ENCODE results near the gene KRTAP10-5.
"Not testable (repeated sequence)": the region's sequence is repeated elsewhere in the genome, so short reads cannot be mapped to it uniquely, and the experiment has no call there.

The KRTAP10-5 gene

DNA sequence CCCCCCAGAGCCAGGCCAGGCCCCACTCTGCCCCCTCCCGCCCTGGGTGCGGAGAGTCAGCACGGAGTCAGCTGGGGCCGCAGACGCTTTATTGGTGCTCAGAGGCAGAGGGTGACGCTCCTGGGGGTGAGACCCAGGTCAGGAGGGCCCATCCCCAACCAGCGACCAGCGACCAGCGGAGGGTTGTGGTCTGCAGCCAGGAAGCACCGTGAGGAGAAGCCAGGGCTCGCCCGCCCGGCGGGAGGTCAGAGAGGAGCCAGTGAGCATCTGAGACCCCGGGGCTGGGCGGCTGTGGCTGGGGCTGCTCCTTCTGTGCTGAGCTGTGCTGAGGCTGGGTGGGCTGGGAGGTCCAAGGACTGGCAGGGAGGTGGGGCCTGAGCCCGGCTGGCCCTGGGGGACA, 30.1 kb downstream of the KRTAP10-5 start:
- not testable (repeated sequence) for DNase-seq (ENCODE audit: low read depth, low spot score)

DNA sequence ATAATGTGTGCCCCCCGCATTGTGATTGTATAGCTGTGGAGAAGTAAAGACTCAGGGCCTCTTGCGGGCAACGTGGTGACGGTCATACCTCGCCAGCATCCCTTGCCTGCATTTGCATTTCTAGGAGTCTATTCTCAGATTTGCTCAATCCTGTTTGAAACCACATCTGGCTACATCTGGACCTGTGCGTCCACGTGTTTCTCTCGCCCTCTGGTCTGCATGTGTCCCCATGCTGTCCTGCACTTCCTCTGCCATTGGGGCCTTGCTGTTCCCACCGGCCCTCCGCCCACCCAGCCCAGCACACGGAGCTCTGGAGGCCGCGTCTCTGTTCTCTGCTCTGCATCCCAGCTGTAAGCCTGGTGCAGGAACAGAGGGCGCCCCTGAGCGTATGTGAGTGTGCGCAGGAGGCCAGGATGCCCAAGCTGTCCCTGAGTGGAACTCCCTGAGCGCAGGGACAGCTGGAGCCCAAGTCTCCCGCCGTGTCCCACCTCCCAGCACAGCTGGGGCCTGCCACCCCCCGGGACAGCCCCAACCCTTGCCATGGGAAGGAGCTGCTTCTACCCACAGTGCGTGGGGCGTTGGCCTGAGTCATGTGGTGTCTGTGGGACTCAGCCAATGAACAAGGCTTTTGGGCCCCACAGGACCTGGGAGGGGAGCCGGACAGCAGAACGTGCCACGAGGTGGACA, 30.7 kb downstream of the KRTAP10-5 start:
- DNase-seq (ENCODE audit: low read depth, low spot score): no peak

DNA sequence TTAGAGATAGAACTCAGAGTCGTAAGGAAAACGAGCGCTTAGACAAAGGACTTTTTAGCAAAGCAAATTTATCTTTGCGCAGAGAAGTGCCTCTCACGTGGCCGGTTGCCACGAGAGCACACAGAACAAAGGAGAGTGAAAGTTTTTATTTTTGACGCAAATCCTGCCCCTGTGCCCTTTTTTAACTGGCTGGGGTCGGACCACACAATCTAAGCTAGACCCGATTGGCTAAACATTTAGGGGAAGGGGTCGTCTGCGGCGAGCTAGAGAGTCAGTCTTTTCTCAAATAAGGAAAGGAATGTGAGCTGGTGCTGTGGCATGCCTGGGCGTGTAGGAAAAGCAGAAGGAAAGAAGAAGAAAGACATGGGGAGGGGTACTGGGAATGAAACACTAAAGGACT, 31.5 kb downstream of the KRTAP10-5 start:
- DNase-seq (ENCODE audit: low read depth, low spot score): no peak

DNA sequence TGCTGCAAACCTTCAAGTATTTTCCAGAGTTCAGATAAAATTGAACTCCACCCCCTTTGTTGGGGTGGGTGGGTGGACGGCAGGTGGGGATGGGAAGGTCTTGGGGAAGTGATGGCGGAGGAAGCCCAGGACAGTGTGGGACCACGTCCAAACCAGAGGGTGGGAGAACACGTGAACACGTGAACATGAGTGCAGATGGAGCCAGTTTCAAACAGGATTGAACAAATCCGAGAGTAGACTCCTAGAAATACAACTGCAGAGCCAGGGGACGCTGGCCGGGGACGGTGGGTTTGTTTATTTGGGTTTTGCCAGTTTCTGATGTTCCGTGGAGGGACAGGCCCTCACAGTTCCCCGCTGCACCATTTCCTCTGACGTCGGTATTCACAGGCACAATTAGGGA, 32.0 kb downstream of the KRTAP10-5 start:
- no peak for DNase-seq (ENCODE audit: low read depth, low spot score)

DNA sequence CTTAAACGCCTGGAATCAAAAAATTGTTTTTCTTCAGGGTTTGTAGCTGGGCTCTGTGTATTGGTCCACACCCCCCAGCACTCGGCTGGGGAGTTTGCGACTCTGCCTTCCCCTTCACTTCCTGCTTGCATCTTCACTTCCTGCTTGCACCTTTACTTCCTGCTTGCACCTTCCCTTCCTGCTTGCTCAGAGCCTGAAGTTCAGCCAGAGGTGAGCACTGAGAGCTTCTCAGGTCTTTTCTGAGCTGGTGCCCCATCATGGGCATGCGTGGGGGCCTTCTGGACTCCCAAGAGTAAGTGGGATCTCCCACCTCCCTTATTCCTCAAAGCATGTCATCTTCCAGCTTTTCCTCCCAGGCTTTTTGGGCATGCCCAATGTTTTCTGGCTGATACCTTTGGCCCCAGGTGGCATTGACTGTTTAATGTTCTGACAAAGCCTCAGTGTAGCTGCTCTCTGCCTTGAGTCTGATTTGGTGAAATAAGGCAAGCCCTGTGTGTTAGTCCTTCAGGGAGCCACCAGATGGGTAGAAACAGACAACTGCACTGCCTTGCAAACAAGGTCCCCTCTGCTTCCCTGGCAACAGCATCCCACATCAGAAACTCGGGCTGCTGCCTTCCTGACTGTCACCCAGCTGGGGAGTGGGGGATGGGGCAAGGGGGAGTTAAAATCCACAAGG, 32.6 kb downstream of the KRTAP10-5 start:
- no peak for DNase-seq (ENCODE audit: low read depth, low spot score)

DNA sequence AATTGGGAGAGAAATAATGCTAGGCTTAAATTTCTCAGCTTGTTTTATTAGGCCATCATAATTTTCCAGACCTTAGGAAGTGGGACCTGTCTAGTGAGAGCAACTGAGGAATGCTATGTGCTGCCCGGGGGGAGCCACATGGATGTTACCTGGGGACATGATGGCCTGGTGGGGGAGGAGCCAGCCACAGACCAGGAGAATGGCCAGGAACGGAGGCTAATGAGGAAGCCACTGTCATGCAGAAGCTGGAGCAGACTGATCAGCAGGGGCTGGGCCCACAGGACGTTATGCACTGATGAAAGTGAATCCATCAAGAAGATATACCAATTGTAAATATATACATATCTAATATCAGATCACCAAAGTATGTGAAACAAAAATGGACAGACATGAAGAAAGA, 35.8 kb downstream of the KRTAP10-5 start:
- DNase-seq (ENCODE audit: low read depth, low spot score): no peak

DNA sequence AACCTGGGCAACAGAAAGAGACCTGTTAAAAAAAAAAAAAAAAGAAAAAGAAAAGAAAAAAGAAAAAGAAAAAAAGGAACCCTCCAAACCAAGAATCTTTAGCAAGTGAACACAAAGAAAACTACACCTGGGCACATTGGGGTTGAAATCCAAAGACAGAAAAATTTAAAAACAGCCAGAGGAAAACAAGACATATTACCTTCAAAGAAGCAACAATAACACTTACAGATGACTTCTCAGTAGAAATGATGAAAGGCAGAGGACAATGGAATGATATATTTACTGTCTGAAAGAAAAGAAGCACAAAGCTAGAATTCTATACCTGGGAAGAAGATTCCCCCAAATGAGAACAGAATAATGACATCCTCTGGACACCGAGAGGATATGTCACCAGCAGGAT, 37.7 kb downstream of the KRTAP10-5 start:
- no peak for DNase-seq (ENCODE audit: low read depth, low spot score)

DNA sequence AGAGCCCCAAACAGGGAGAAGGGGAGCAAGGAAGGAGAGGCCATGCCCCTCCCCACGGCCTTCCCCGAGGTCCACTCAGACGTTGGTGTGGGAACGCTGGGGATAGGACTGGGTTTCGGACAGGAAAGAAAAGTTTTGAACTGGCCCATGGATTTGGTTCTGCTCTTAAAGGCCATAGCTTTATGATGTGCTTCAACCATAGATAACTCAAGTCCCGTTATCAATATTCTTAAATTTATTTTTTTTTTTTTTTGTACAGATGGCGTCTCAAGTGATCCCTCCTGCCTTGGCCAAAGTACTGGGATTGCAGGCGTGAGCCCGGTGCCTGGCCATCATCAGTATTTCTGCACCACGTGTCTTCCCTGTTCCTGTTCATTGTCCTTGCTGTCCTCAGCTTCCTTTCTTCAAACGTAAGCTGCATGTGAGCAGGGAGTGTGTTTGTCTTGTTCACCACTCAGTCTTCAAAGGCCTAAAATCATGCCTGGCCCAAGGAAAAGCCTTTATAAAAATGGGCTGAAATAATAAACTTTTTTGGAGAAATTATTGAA, 39.6 kb downstream of the KRTAP10-5 start:
- DNase-seq (ENCODE audit: low read depth, low spot score): no peak

DNA sequence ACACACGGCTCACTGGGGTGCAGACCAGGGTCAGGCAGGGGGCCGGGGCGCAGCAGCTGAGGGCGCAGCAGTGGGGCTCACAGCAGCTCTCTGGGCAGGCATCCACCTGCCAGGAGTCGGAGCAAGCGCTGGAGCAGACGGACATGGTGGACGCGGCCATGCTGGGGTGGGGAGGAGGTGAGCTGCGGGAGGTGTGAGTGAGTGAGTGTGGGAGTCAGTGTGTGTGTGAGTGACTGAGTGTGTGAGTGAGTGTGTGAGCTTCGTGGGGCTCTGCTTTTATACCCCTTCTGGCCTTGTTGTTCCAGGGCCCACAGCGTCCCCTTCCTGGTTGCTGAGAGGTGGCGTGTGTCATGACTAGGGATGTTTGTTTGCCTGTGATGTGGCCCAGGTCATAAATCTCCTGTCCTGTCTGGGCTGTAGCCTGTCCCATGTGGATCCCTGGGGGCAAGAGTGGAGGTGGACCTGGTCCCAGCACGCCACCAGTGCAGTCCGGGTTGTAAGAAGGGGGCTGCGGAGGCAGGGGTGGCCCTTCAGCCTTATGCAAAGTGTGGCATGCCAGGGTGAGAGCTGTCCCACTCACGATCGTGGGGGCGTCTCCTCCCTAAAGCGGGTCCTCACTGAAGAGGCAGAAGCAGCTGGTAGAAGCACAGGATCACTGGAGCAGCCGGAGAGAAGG, 40.3 kb downstream of the KRTAP10-5 start, which contains the start of gene KRTAP10-1:
TSS of gene KRTAP10-1 (minus strand) at position 205 of the 676 bp plus-strand sequence. CDS start at position 160, 45 bp downstream.
- DNase-seq (ENCODE audit: low read depth, low spot score): no peak

DNA sequence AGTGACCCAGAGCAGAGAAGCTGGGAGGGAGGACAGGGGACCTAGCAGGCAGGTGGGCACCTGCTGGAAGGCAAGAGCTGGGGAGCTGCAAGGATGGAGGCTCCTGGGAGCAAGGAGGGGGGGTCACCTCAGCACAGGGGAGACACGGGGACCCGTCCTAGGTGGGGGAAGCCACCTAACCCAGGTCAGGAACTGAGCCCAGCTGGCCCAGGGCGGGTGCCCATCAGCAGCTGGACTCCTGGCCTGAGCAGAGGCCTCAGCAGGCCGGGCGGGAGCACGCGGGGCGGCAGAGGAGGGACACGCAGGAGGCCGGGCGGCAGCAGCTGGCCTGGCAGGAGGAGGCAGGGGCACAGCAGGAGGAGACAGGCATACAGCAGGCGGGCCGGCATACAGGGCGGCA, 41.4 kb downstream of the KRTAP10-5 start:
- no peak for DNase-seq (ENCODE audit: low read depth, low spot score)

DNA sequence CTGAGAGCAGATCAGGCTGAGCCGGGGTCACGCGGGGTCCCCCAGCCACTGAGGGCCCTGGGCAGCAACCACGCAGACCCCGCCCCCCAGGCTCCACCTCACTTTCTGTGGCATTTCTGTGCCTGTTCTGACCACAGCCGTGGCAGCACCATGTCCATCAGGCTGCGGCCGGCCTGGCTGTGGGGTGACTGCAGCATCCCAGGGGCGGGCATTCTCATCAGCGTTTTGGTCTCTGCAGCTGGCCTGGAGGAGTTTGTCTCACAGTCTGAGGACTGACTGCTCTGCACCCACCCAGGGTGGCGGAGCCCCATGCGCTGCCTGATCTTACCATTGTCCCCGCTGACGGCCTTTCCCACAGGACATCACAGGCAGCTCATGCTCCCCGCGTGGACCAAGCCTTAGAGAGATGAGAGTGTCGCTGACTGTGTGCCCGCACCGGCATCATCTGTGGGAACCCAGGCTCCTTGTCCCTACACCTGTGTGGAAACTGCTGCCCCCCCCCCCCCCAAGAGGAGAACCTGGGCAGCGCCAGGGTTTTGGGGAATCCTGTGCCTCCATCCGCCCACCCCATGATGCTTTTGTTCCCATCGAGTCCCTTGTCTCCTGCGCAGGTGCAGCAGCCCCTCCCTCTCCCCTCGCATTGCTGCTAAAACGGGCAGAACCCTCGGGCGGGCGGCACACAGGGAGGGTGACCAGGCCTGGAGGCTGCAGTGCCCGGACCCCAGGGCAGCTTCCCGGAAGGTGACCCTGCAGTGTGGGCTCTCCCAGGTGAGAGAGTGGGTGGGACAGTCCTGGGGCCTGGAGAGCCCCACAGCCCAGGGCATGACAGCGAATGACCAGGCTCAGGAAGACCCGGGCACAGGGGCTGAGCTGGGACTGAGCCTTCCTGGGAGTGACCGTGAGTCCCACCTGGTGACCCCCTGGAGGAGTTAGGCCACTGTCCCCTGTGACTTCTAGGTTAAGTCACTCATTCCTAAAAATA, 42.2 kb downstream of the KRTAP10-5 start:
- DNase-seq (ENCODE audit: low read depth, low spot score): no peak

DNA sequence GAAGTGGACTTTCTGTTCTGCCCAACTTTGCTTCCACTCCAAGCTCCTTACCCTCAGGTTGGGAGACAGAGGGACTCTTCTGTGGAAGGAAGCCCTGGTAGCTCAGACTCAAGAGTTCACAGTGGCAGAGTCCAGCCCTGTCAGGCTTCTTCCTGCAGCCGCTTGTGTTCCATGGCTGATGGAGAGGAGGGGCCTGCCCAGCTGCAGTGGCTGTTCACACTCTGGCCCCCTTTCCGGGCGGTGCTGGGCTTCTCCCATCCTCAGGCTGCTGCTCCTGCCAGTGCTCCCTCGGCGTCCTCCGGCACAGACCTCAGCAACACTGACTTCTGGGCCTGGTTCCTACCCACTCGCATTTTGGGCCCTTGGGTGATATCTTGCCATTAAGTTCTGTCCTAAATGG, 44.4 kb downstream of the KRTAP10-5 start:
- DNase-seq (ENCODE audit: low read depth, low spot score): no peak

DNA sequence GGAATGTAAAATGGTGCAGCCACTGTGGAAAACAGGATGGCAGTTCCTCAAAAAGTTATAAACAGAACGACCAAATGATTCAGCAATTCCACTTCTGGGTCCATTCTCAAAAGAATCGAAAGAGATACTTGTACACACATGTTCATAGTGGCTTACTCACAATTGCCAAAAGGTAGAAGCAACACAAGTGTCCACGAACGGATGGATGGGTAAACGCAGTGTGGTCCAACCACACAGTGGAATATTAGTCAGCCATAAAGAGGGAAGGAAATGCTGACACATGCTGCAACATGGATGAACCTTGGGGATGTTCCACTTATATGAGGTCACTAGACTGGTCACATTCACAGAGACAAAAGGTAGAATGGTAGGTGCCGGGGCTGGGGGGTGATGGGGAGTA, 45.7 kb downstream of the KRTAP10-5 start:
- no peak for DNase-seq (ENCODE audit: low read depth, low spot score)

DNA sequence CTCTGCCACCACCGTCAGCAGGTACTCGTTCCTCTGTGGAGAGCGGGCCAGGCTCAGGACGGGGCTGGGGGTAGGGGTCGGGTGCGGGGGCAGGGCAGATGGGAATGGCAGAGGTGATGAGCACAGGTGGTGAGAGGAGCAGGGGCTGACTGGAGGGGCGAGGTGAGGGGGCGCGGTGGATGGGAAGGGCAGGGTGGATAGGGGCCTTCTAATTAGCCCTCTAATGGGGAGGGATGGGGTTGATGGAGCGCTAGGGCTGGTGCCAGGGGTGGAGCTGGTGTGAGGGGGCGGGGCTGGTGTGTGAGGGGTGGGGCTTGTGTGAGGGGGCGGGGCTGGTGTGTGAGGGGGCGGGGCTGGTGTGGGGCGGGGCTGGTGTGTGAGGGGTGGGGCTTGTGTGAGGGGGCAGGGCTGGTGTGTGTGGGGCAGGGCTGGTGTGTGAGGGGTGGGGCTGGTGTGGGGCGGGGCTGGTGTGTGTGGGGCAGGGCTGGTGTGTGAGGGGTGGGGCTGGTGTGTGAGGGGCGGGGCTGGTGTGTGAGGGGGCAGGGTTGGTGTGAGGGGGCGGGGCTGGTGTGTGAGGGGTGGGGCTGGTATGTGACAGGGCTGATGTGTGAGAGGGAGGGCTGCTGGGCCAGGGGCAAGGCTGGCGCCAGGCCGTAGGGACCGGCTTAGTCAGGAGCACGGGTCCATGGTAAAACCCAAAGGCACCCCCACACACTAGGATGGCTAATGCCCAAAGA, 46.3 kb downstream of the KRTAP10-5 start:
- DNase-seq (ENCODE audit: low read depth, low spot score): no peak

DNA sequence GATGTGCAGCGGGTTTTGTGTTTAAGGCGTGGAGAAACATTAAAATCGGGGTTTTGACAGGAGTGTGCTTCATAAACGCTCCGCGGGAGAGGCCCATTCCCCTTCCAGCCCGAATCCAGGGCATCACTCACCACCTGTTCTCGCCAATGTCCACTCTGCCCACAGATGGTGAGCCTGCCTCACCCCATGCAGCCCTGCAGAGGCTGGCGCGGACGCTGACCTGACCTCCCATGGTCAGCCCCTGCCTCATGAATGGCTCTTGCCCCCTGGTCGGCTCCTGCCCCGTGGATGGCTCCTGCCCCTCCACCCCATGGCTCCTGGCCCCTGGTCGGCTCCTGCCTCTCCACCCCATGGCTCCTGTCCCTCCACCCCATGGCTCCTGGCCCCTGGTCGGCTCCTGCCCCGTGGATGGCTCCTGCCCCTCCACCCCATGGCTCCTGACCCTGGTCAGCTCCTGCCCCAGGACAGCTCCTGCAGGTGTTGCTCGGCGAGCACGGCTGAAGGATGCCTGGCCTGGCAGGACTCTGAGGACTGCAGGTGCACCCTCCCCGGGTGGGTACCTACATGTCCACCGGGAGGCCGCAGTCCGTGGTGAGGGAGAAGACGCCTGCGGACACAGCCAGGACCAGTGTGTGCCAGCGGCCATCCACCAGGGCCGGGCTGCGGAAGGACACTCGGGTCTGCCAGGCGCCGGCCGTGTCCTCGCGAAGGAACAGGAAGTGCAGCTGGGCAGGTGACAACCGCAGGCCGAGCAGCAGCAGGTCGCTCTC, 47.1 kb downstream of the KRTAP10-5 start:
- no peak for DNase-seq (ENCODE audit: low read depth, low spot score)

DNA sequence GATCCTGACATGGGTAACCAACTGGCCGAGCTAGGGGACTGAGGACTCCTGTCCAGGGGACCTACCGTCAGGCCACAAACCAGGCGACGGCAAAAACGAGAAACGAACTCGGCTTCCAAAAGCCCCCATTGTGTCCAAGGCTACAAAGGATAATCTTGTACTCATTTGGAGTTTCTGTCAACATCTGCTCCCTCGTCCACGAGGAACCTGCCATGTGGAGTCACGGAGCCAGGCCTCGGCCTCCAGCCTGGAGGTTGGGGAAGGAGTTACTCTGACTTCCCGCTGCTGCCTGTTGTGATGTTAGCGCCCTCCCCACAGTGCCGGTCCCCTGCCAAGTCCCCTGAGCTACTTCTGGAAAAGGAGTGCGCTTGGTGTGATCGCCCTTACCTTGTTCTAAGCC, 47.7 kb downstream of the KRTAP10-5 start:
- DNase-seq (ENCODE audit: low read depth, low spot score): no peak

DNA sequence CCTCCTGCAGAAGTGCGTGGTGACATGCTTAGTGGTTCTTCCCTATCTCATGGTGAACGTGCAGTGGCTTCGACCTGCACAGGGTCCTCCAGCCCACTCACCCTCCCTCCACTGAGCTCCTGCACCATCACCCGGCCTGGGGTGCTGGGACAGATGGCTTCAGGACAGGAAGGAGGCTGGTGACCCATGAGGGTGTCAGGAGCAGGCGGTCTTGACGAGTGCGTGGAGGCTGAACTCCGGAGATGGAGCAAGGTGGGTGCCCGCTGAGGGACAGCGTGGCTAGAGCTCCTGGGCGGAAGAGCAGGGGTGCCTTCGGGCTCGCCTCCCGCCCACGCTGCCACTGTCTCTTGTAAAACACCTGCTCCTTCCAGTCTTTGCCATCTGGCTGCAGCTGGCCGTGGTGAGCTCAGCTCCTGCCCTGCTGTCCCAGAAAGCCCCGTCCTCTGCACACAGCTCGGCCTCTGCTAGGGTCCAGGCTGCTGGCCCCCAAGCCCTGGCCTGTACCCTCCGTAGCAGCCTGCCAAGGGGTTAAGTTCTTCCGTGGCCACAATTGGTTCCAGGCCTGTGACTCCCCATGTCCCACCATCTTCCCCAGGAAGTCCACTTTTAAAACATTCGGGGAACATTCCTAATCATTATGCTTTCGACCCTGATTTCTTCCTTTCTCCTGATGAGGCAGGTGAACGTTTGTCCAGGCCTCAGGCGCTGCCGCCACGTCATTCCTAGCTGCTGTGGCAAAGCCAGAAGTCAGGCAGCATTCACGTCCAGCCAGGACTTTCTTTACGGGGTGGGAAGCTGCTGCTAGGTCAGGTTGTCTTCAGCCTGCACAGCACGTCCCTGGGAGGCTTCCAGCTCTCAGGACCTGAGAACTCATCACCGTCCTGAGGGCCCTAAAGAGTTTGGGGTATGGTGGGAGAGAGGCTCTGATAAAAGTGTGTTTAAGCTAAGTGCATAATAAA, 48.5 kb downstream of the KRTAP10-5 start:
- DNase-seq (ENCODE audit: low read depth, low spot score): no peak

DNA sequence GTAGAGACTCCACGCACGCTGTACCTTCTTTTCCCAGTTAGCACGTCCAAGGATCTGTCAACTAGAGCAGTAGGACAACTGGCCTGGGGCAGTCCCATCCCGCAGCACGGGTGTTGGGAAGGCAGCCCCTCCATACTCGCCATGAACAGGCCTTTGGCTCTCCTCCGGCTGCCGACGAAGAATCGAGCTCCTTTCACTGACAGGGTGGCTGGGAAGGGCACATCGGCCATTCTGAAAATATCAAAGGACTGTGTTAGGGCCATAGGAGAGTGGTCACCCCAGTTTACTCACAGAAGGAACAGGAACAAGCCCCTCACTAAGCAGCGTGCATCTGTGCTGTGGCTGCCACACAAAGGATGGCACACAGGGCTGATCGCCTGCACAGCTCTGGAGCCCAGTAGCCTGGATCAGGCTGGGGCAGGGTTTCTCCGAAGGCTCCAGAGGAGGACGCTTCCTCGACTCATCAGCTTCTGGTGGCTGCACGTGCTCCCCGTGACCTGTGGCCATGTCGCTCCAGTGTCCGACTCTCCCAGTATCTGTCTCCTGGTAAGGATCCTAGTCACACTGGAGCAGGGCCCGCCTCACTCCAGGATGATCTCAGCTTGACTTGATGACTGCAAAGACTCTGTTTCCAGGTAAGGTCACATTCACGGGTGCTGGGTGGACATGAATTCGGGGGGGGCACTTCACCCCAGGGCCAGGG, 49.4 kb downstream of the KRTAP10-5 start:
- no peak for DNase-seq (ENCODE audit: low read depth, low spot score)

Measured in activated naive CD8-positive, alpha-beta T cell treated with anti-CD3 and anti-CD28 coated beads, Interleukin-2, amount 50 U/mL, for 16 hours (primary cell).